Osteoblast (primary cell): Measurements from ENCODE around the gene BAD. TPM values are rescaled to one million over a fixed set of nuclear protein-coding genes. Genes with fewer than 3 reads are reported as not detected.

Experiments
- DNase-seq: peaks from one replicate; pipeline ENCODE4 v3.0.0; 2011; ENCODE audit warnings: low spot score, mixed read lengths; ENCODE audit not compliant: insufficient read length; ENCODE audit errors: missing footprints
- H2AFZ ChIP-seq: 2 replicates; pipeline ENCODE4 v1.6.0; 2011; ENCODE audit warnings: mild to moderate bottlenecking, low read length
- H3K27ac ChIP-seq: 2 replicates; pipeline ENCODE4 v1.5.1; 2011; ENCODE audit warnings: mild to moderate bottlenecking, low read depth, low read length, moderate library complexity
- H3K27me3 ChIP-seq: 2 replicates; pipeline ENCODE4 v1.6.0; 2012; ENCODE audit warnings: mild to moderate bottlenecking, control low read depth, inconsistent platforms, low read length, moderate library complexity; ENCODE audit not compliant: insufficient read depth
- H3K36me3 ChIP-seq: 2 replicates; pipeline ENCODE4 v1.5.1; 2011; ENCODE audit warnings: mild to moderate bottlenecking, low read length, control low read depth, moderate library complexity; ENCODE audit not compliant: insufficient read depth
- H3K4me1 ChIP-seq: 2 replicates; pipeline ENCODE4 v1.5.1; 2011; ENCODE audit warnings: mild to moderate bottlenecking, low read length, control low read depth, moderate library complexity; ENCODE audit not compliant: insufficient read depth
- H3K4me2 ChIP-seq: 2 replicates; pipeline ENCODE4 v1.6.0; 2011; ENCODE audit warnings: mild to moderate bottlenecking, low read length; ENCODE audit not compliant: insufficient read depth
- H3K4me3 ChIP-seq: fragments of 200-600 bp; sonication (generic); 3 replicates; pipeline ENCODE4 v1.5.1; 2012; ENCODE audit warnings: mild to moderate bottlenecking, low read length, inconsistent platforms; ENCODE audit not compliant: insufficient read depth
- H3K79me2 ChIP-seq: 2 replicates; pipeline ENCODE4 v1.6.0; 2012; ENCODE audit warnings: mild to moderate bottlenecking, low read length, control low read depth, inconsistent platforms; ENCODE audit not compliant: insufficient read depth
- H3K9me3 ChIP-seq: 2 replicates; pipeline ENCODE4 v1.5.1; 2011; ENCODE audit warnings: low read depth, low read length, control low read depth
- H4K20me1 ChIP-seq: 2 replicates; pipeline ENCODE4 v1.6.0; 2012; ENCODE audit warnings: mild to moderate bottlenecking, low read length, control low read depth; ENCODE audit not compliant: insufficient read depth
- total RNA-seq: library from RNA; depleted of rRNA; stranded (reverse); fragments of >200 nt; gene quantifications from 2 replicates; pipeline ENCODE4 v1.2.3, GENCODE V29; 2012
- TF ChIP-seq, protein P1 (sequence below): IDR thresholded peaks from 2 replicates; pipeline ENCODE4 v1.5.1; 2011; ENCODE audit warnings: mild to moderate bottlenecking, low read depth, low read length, moderate library complexity; ENCODE audit errors: extremely low read depth

The BAD gene
- total RNA-seq, 1 donor = 70.9 TPM

DNA sequence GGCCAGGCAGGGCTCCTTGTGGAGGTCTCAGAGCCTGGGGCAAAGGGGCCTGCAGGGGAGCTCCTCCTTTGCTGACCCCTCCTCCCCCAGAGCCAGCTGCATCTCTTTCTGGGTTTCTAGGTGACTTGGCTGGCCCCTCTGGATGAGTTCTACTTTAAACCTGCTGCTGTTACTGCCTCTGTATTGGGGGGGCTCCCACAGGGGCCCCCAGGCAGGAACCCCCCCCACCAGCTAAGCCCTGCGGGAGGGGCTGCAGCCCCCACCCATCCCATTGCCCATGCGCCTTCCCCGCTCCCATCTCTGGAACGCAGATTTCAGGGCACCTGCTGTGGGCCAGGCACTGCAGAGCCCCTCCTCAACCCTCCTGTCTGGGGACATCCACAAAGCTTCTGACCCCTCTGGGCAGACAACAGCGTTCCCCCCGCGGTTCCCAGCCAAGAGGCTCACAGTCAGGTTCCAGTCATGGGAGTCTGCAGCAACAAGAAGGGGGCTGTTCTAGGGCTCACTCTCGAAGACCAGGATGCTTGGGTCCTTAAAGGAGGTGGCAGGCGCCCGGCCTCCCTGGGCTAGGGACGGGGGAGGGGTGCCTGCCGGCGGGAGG, 34.0 kb downstream of the BAD start:
- peak overlapping the region; percentile 89 for H2AFZ ChIP-seq
- peaks cover 4% of the 10 kb centered on the region for H4K20me1 ChIP-seq
- peak; percentile 95 for DNase-seq
- H3K9me3 ChIP-seq = no peaks in the 10 kb centered on the region
- H3K4me3 ChIP-seq = peak overlapping the region; percentile 91
- TF ChIP-seq, protein P1, sequence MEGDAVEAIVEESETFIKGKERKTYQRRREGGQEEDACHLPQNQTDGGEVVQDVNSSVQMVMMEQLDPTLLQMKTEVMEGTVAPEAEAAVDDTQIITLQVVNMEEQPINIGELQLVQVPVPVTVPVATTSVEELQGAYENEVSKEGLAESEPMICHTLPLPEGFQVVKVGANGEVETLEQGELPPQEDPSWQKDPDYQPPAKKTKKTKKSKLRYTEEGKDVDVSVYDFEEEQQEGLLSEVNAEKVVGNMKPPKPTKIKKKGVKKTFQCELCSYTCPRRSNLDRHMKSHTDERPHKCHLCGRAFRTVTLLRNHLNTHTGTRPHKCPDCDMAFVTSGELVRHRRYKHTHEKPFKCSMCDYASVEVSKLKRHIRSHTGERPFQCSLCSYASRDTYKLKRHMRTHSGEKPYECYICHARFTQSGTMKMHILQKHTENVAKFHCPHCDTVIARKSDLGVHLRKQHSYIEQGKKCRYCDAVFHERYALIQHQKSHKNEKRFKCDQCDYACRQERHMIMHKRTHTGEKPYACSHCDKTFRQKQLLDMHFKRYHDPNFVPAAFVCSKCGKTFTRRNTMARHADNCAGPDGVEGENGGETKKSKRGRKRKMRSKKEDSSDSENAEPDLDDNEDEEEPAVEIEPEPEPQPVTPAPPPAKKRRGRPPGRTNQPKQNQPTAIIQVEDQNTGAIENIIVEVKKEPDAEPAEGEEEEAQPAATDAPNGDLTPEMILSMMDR = no peak
- no peak overlapping the region for H3K27ac ChIP-seq
- H3K36me3 ChIP-seq = peaks cover 8% of the 10 kb centered on the region
- H3K27me3 ChIP-seq = no peaks in the 10 kb centered on the region
- peak overlapping the region; percentile 89 for H3K4me2 ChIP-seq
- peaks cover 37% of the 10 kb centered on the region for H3K79me2 ChIP-seq
- H3K4me1 ChIP-seq = peaks cover 12% of the 10 kb centered on the region

DNA sequence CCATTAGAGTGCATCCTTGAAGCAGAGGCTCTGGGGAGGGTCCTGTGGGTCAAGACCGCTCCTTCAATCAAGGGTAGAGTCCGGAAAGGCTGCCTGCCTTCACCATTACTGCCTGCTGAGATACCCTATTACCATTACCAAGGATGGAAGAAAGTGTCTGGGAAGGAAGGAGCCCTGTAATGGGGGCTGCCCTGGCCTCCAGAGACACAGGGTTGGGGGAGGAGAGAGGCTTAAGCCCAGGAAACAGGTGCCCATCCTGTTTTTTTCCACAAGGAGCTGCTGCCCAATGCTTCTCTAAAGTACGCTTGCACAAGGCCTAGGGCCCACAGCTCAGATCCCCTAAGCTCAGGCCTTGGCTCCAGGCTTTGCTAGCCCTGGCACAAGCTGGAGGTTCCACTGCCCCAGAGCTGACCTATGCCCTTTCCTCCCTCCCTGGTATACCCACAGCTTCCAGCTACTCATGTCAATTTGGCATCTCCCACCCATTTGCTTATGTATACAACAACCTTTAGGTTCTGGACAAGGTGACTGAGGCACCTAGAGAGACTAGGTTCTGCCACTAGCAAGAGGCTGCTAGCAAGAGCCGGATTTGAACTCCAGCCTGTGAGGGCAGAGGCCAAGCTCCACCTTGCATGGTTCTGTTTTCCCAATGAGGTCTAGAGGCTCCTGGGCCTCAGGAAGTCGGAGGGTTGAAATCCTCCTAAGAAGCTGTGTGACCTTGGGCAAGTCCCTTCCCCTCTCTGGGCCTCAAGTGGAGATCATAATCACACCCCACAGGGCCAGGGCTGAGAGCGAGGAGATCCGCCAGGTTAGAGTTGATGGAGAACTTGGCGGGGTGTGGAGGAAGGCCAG, 34.7 kb downstream of the BAD start:
- peaks cover 44% of the 10 kb centered on the region for H3K79me2 ChIP-seq
- H3K9me3 ChIP-seq = no peaks in the 10 kb centered on the region
- no peak overlapping the region for H3K4me2 ChIP-seq
- TF ChIP-seq, protein P1 = no peak
- H3K4me1 ChIP-seq = peaks cover 19% of the 10 kb centered on the region
- H2AFZ ChIP-seq = no peak overlapping the region
- H3K4me3 ChIP-seq = no peak overlapping the region
- peaks cover 7% of the 10 kb centered on the region for H3K36me3 ChIP-seq
- H3K27ac ChIP-seq = no peak overlapping the region
- DNase-seq = no peak
- peaks cover 5% of the 10 kb centered on the region for H4K20me1 ChIP-seq
- H3K27me3 ChIP-seq = no peaks in the 10 kb centered on the region

DNA sequence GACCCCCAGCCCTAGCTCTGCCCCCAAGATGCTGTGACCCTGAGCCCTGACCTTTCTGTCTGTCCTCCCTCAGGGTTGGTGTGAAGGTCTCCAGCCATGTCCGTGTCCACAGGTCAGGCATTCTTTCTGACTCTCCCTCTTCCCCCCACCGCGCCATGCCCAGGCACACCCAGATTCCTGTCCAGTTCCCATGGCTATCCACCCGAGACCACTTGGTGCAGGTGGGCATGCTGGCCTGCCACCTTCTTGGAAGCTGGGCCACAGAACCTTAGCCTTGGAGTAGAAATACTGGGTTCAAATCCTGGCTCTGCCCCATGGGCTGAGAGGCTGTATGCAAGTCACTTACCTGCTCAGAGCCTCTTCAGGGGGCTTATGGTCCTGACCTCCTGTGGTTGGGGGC, 35.4 kb downstream of the BAD start:
- H3K4me3 ChIP-seq = no peak overlapping the region
- no peak overlapping the region for H2AFZ ChIP-seq
- H3K27me3 ChIP-seq = no peaks in the 10 kb centered on the region
- peaks cover 43% of the 10 kb centered on the region for H3K79me2 ChIP-seq
- no peak for DNase-seq
- no peaks in the 10 kb centered on the region for H3K9me3 ChIP-seq
- no peak overlapping the region for H3K27ac ChIP-seq
- peaks cover 3% of the 10 kb centered on the region for H3K36me3 ChIP-seq
- peaks cover 5% of the 10 kb centered on the region for H4K20me1 ChIP-seq
- TF ChIP-seq, protein P1 = no peak
- H3K4me1 ChIP-seq = peaks cover 20% of the 10 kb centered on the region
- no peak overlapping the region for H3K4me2 ChIP-seq

DNA sequence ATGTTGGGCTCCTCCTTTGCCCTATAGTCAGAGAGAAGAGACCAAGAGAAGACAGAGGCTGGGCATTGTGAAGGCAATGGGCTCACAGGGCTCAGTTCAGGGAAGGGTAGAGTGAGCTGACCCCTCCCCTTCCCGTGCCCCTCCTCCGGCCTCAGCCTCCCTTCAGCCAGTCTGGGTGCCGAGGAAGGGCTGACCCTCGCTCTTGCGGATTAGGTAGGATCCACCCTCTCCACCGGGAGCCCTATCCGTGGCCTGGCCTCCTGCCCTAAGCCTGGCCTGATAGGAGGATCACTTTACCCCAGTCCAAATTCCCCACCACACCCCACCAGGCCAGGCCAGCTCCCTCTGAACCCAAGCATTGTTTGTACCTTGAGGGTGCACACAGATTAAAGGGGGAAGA, 35.9 kb downstream of the BAD start:
- peaks cover 22% of the 10 kb centered on the region for H3K4me1 ChIP-seq
- H3K27me3 ChIP-seq = no peaks in the 10 kb centered on the region
- no peak for DNase-seq
- TF ChIP-seq, protein P1 = no peak
- H3K79me2 ChIP-seq = peaks cover 42% of the 10 kb centered on the region
- H3K27ac ChIP-seq = no peak overlapping the region
- H4K20me1 ChIP-seq = peaks cover 5% of the 10 kb centered on the region
- H3K36me3 ChIP-seq = peaks cover 8% of the 10 kb centered on the region
- H3K4me2 ChIP-seq = no peak overlapping the region
- no peak overlapping the region for H2AFZ ChIP-seq
- H3K4me3 ChIP-seq = no peak overlapping the region
- no peaks in the 10 kb centered on the region for H3K9me3 ChIP-seq
